ENCODE measurements around the gene FAM131A.

DNA sequence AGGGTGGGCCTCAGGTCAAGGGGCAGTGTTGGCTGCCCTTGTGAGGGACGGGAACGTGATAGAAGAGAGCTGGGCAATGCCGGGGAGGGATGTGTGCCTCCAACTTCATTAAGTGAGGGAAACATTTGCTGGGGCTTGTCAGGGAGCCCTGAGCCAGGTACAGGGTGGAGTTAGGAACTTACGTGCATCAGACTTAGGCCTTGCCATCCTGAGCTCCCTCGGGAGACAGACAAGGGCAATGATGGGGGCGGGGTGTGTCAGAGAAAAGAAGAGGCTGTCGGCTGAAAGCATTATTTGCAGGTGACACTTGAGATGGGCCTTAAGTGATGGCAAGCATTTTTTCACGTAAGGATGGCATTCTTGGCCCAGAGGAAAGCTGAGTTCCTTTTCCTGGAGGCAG lies 1.6 kb downstream of the FAM131A start:
- TF ChIP-seq EZH2phosphoT487 (IDR thresholded peaks at IDR 0.05; ENCODE audit: borderline replicate concordance, low read depth, low read length) = no peak
- TF ChIP-seq, protein P1, sequence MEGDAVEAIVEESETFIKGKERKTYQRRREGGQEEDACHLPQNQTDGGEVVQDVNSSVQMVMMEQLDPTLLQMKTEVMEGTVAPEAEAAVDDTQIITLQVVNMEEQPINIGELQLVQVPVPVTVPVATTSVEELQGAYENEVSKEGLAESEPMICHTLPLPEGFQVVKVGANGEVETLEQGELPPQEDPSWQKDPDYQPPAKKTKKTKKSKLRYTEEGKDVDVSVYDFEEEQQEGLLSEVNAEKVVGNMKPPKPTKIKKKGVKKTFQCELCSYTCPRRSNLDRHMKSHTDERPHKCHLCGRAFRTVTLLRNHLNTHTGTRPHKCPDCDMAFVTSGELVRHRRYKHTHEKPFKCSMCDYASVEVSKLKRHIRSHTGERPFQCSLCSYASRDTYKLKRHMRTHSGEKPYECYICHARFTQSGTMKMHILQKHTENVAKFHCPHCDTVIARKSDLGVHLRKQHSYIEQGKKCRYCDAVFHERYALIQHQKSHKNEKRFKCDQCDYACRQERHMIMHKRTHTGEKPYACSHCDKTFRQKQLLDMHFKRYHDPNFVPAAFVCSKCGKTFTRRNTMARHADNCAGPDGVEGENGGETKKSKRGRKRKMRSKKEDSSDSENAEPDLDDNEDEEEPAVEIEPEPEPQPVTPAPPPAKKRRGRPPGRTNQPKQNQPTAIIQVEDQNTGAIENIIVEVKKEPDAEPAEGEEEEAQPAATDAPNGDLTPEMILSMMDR (conservative IDR thresholded peaks at IDR 0.05; ENCODE audit: low read length) = no peak
